ENCODE data around the gene AMZ1. TPM values are rescaled to one million over a fixed set of nuclear protein-coding genes. Genes with fewer than 3 reads are reported as not detected.
A peak's percentile ranks its signal among the peaks of the same experiment; 100 is the strongest.

Gene AMZ1
- total and polyA plus RNA-seq, 10 of the 15 experiments (the other 5 are each of a cell fraction or from before 2014, with no cell fraction given), result 0.02 to 2.0 (median 0.69) TPM

GRCh38 chr7:2698581-2699288, 10.7 kb downstream of the AMZ1 start (continued):
- no peak for TF ChIP-seq NFXL1 (IDR thresholded peaks at IDR 0.05; ENCODE audit: borderline replicate concordance)
- TF ChIP-seq MEF2A (IDR thresholded peaks at IDR 0.05; ENCODE audit: insufficient read depth, low read depth, low read length), result peak; percentile 82
- peak; percentile 90 for TF ChIP-seq CREM (IDR thresholded peaks at IDR 0.05; ENCODE audit: low read depth)
- peak; percentile 100 for TF ChIP-seq RUNX3 (IDR thresholded peaks at IDR 0.05; ENCODE audit: low read length)
- TF ChIP-seq TCF7 (IDR thresholded peaks at IDR 0.05; ENCODE audit: borderline replicate concordance), result peak; percentile 96
- TF ChIP-seq IRF5 (IDR thresholded peaks at IDR 0.05; ENCODE audit: borderline replicate concordance), result no peak
- no peak for TF ChIP-seq POLR2AphosphoS5 (IDR thresholded peaks at IDR 0.05; ENCODE audit: low read length)
- TF ChIP-seq MYC (IDR thresholded peaks at IDR 0.05; ENCODE audit: insufficient read depth, insufficient read length, insufficient replicate concordance, low read length, severe bottlenecking), result no peak
- TF ChIP-seq ZNF274 (IDR thresholded peaks at IDR 0.05; ENCODE audit: insufficient read depth, insufficient read length), result no peak
- TF ChIP-seq BRCA1 (IDR thresholded peaks at IDR 0.05; ENCODE audit: low read depth, low read length), result no peak
- no peak for TF ChIP-seq RB1 (IDR thresholded peaks at IDR 0.05; ENCODE audit: borderline replicate concordance)
- TF ChIP-seq ZNF217 (IDR thresholded peaks at IDR 0.05), result peak; percentile 27; the same call in 1 of the 2 replicates
- 0 out of 2 replicates have a peak, but pooled peaks have one; percentile 5 for TF ChIP-seq RAD21 (IDR thresholded peaks at IDR 0.05; ENCODE audit: insufficient read depth, low read depth, low read length)
- no peak for TF ChIP-seq PBX3 (IDR thresholded peaks at IDR 0.05; ENCODE audit: insufficient replicate concordance, low read depth, low read length)
- no peak for TF ChIP-seq USF1 (IDR thresholded peaks at IDR 0.05; ENCODE audit: borderline replicate concordance, extremely low read length, insufficient read depth, low read depth, low read length)
- TF ChIP-seq TCF3 (IDR thresholded peaks at IDR 0.05; ENCODE audit: borderline replicate concordance, insufficient read depth, low read depth, low read length), result peak; percentile 96; the same call in 1 of the 2 replicates
- peak; percentile 86 for TF ChIP-seq IKZF1 (conservative IDR thresholded peaks at IDR 0.05)
- peak; percentile 24; the same call in 1 of the 2 replicates for TF ChIP-seq SMARCA5 (IDR thresholded peaks at IDR 0.05)
- TF ChIP-seq POU2F2 (IDR thresholded peaks at IDR 0.05; ENCODE audit: borderline replicate concordance, low read depth, low read length), result peak; percentile 67; the same call in 1 of the 3 replicates
- TF ChIP-seq STAT1 (conservative IDR thresholded peaks at IDR 0.05), result no peak
- TF ChIP-seq SUZ12 (IDR thresholded peaks at IDR 0.05; ENCODE audit: unreplicated experiment), result no peak
- no peak for TF ChIP-seq RAD51 (IDR thresholded peaks at IDR 0.05)
- TF ChIP-seq E2F4 (IDR thresholded peaks at IDR 0.05; ENCODE audit: low read depth, low read length), result no peak
- TF ChIP-seq STAT3 (IDR thresholded peaks at IDR 0.05; ENCODE audit: low read depth, low read length), result no peak

Measured in GM12878 (cell line).